Adrenal gland (tissue), 12 donors: ENCODE results near the gene DENND2A. TPM values are rescaled to one million over a fixed set of nuclear protein-coding genes. Genes with fewer than 3 reads are reported as not detected.
A peak's percentile ranks its signal among the peaks of the same experiment; 100 is the strongest.

Source experiments
- DNase-seq, 7 donors: peaks; one replicate each; pipeline ENCODE4 v3.0.0-alpha.2; 2019 to 2020
- H3K27ac ChIP-seq, 5 donors: fragments of 200-600 bp; sonication (generic) in 4 of 5; 1 replicate in 3 of 5; 2 replicates in 2 of 5; pipeline versions ENCODE4 v1.5.1 to v1.8.0; 2016 to 2020; ENCODE audit warnings: mild to moderate bottlenecking in 1 of 5
- H3K27me3 ChIP-seq: fragments of 200-600 bp; 2 replicates; pipeline ENCODE4 v1.8.0; 2021
- H3K36me3 ChIP-seq, 2 donors: fragments of 200-600 bp; replicated peaks in 1 of 2; 1 replicate in 1 of 2; 2 replicates in 1 of 2; pipeline versions ENCODE4 v1.5.1 to v1.8.0; 2018 to 2022
- H3K4me1 ChIP-seq, 2 donors: fragments of 200-600 bp; replicated peaks in 1 of 2; 1 replicate in 1 of 2; 2 replicates in 1 of 2; pipeline versions ENCODE4 v1.5.1 to v1.8.0; 2018 to 2021
- H3K4me3 ChIP-seq, 4 donors: fragments of 200-600 bp; sonication (generic) in 3 of 4; one replicate each; pipeline ENCODE4 v1.5.1; 2016 to 2018
- H3K9me3 ChIP-seq, 3 donors: fragments of 200-600 bp; sonication (generic) in 1 of 3; replicated peaks in 1 of 3; 1 replicate in 2 of 3; 2 replicates in 1 of 3; pipeline versions ENCODE4 v1.5.1 to v1.8.0; 2016 to 2021
- POLR2A ChIP-seq, 2 donors: fragments of 450-650 bp; IDR thresholded peaks; one replicate each; pipeline ENCODE4 v1.6.1; 2017; ENCODE audit warnings: antibody characterized with exemption in 2 of 2, mild to moderate bottlenecking in 2 of 2, moderate library complexity in 1 of 2
- WGBS, 4 donors: extraction: QIAGEN DNeasy Blood & Tissue Kit in 2 of 4; methylation state at CpG; one replicate each; pipeline versions ENCODE4 v1.1.5 to v1.1.7; 2013 to 2017; 5-methylcytosine and 5-hydroxymethylcytosine counted together
- intact Hi-C, 2 donors: fragments of 100-400 bp; cut with DNase I; formaldehyde crosslinking; loops; one replicate each; pipeline versions ENCODE4 v1.14.1 to v1.15.0; 2022 to 2023
- polyA plus RNA-seq, 3 donors: library from polyadenylated mRNA; stranded (reverse); fragments of 200-250 nt in 2 of 3; fragments of 350-450 nt in 1 of 3; fragmentation: Illumina TruSeq in 1 of 3; extraction: RNeasy Lipid Tissue Mini Kit (QIAGEN cat#74804) in 1 of 3; gene quantifications; one replicate each; pipeline ENCODE4 v1.2.3, GENCODE V29; 2013 to 2014
- total RNA-seq, 9 donors: library from RNA; depleted of rRNA in 4 of 9; stranded (reverse); fragments of >200 nt in 4 of 9; fragments of 120-200 nt in 1 of 9; fragmentation: NEBNext Ultra II Directional in 1 of 9; extraction: Animal tissue kit (Norgen Biotek cat#: 25700) in 1 of 9; gene quantifications; one replicate each; pipeline versions ENCODE4 v1.1.0 to v1.2.4, GENCODE V29; 2013 to 2023
- TF ChIP-seq, protein P1 (sequence below), 6 experiments: fragments of 450-650 bp in 4 of 6; fragments of 200-600 bp in 2 of 6; sonication (generic) in 1 of 6; IDR thresholded peaks; 1 replicate in 5 of 6; 2 replicates in 1 of 6; pipeline versions ENCODE4 v1.5.1 to v1.8.0; 2016 to 2021; ENCODE audit warnings: antibody characterized with exemption in 6 of 6, mild to moderate bottlenecking in 2 of 6, moderate library complexity in 1 of 6
- donor health status: healthy with polysubstance abuse.
- donor health status: Bipolar disorder and iron deficiency.
- donor health status: DM: yes; HTN: yes; CAD: no.
- donor health status: DM: no; HTN: no; CAD: no.
- donor health status: DM: no; HTN: no; CAD: no.
- donor health status: DM: yes; HTN: yes; CAD: no.

DENND2A gene
- total and polyA plus RNA-seq, 12 donors: 3.0 to 10.9 (median 5.8) TPM

DNA sequence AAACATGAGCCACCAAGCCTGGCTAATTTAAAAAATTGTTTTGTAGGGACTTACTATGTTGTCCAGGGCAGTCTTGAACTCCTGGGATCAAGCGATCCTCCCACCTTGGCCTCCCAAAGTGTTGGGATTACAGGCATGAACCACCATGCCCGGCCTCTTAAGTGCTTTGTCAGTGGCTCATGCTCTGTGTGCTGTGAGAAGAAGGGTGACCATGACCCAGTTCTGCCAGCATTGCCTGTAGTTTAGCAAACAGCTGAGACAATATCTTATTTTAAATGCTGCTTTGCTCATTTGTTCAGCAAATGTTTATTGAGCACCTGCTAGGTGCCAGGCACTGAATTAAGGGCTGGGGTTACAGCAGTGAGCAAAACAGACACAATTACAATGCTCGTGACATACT lies 41.2 kb upstream of the DENND2A start:
- peaks cover 0 to 16% of the 10 kb centered on the region in 2 donors for H3K36me3 ChIP-seq
- peak in 5 of 7 donors; percentile 30 to 61 (median 54) for DNase-seq

DNA sequence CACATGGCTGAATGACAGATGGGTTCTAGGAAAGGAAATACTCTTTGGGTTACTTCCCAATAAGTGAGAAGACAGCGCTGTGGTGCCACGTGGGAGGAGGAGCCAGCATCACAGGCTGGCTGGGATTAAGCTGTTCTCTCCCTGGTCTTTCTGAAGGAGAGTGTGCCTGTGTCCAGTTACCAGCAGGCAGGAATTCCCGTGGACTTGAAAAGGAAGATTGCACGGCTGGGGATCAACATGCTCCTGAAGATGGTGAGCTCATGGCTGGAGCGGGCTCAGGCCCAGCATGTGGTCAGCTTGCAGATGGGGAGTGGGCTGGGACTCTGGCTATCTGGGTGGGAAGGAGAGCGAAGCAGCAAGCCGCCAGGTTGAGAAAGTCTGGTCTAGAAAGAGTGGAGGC lies 40.3 kb upstream of the DENND2A start:
- H3K36me3 ChIP-seq: peaks cover 0 to 16% of the 10 kb centered on the region in 2 donors
- DNase-seq: peak in 2 of 7 donors; percentile 5 to 14

More for the DNA sequence above, 41.2 kb upstream of the DENND2A start:
- H3K4me3 ChIP-seq: no peak overlapping the region
- H3K4me1 ChIP-seq: peaks cover 0 to 4% of the 10 kb centered on the region in 2 donors
- intact Hi-C loops: no loop called here
- TF ChIP-seq POLR2A (IDR thresholded peaks at IDR 0.05): no peak
- TF ChIP-seq, protein P1, sequence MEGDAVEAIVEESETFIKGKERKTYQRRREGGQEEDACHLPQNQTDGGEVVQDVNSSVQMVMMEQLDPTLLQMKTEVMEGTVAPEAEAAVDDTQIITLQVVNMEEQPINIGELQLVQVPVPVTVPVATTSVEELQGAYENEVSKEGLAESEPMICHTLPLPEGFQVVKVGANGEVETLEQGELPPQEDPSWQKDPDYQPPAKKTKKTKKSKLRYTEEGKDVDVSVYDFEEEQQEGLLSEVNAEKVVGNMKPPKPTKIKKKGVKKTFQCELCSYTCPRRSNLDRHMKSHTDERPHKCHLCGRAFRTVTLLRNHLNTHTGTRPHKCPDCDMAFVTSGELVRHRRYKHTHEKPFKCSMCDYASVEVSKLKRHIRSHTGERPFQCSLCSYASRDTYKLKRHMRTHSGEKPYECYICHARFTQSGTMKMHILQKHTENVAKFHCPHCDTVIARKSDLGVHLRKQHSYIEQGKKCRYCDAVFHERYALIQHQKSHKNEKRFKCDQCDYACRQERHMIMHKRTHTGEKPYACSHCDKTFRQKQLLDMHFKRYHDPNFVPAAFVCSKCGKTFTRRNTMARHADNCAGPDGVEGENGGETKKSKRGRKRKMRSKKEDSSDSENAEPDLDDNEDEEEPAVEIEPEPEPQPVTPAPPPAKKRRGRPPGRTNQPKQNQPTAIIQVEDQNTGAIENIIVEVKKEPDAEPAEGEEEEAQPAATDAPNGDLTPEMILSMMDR (IDR thresholded peaks at IDR 0.05): no peak
- no peaks in the 10 kb centered on the region for H3K27me3 ChIP-seq
- WGBS, 4 donors: 54 to 72% (median 67%) methylated on average over 3 of the region's 3 CpGs
- H3K27ac ChIP-seq: no peak overlapping the region
- H3K9me3 ChIP-seq: no peaks in the 10 kb centered on the region

DNA sequence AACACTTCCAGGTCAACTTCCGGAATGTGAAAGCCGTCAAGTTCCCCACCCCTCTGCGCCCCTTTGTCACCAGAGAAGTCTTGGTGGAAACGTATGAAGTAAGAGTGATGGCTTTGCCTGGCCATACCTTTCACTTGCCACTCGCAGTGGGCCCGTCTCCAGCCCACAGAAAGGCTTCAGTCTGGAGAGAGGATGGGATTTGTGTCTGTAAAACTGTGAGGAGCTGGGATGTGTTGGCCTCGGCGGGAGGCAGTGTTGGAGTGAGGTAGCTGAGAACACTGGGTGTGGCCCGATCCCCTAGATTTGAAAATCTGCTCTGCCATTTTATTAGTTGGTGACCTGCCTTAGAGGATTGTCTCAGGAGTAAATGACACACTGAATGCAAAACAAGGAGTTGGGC lies 38.6 kb upstream of the DENND2A start:
- Histone ChIP-seq H3K9me3 (no peaks in the 10 kb centered on the region), H3K4me1 (peaks cover 4 to 13% of the 10 kb centered on the region in 2 donors), H3K27me3 (no peaks in the 10 kb centered on the region), H3K4me3 (no peak overlapping the region), H3K36me3 (peaks cover 0 to 16% of the 10 kb centered on the region in 2 donors), H3K27ac (no peak overlapping the region)
- peak in 2 of 7 donors; percentile 1 to 31 for DNase-seq
- intact Hi-C loops: loop anchor here in 1 of 2 donors (5.0 kb wide), 1 partner anchor 338 kb away; no protein-coding TSS in a partner anchor
- WGBS, 4 donors: 90 to 100% (median 95%) methylated on average over 9 of the region's 9 CpGs
- no peak for TF ChIP-seq POLR2A (IDR thresholded peaks at IDR 0.05)
- TF ChIP-seq, protein P1 (IDR thresholded peaks at IDR 0.05): no peak

More for the DNA sequence above, 40.3 kb upstream of the DENND2A start:
- TF ChIP-seq, protein P1 (IDR thresholded peaks at IDR 0.05): no peak
- TF ChIP-seq POLR2A (IDR thresholded peaks at IDR 0.05): no peak
- H3K4me3 ChIP-seq: no peak overlapping the region
- no peaks in the 10 kb centered on the region for H3K27me3 ChIP-seq
- intact Hi-C loops: no loop called here
- no peak overlapping the region for H3K27ac ChIP-seq
- no peaks in the 10 kb centered on the region for H3K9me3 ChIP-seq
- WGBS, 4 donors: 93 to 94% (median 93%) methylated on average over 7 of the region's 7 CpGs
- H3K4me1 ChIP-seq: peaks cover 0 to 4% of the 10 kb centered on the region in 2 donors

DNA sequence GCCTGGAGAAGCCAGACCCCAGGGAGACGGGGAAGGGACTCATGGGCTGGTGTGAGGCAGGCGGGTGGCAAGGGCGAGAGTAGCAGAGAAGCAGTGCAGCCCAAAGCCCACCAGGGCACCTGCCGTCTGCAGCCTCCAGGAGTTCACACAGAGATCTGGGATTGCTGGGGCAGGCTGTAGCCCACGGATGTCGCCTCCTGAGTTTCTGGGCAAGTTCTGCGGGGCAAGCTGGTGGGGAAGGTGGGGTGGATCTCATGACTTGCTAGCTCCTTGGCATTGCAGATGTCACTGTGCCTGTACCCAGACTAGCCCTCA lies 38.2 kb upstream of the DENND2A start:
- Histone ChIP-seq H3K4me3 (no peak overlapping the region), H3K36me3 (peaks cover 0 to 16% of the 10 kb centered on the region in 2 donors), H3K27me3 (no peaks in the 10 kb centered on the region), H3K9me3 (no peaks in the 10 kb centered on the region), H3K4me1 (peaks cover 4 to 13% of the 10 kb centered on the region in 2 donors), H3K27ac (no peak overlapping the region)
- intact Hi-C loops: loop anchor here in 1 of 2 donors (5.0 kb wide), 1 partner anchor 339 kb away; no protein-coding TSS in a partner anchor
- WGBS, 4 donors: 93 to 98% (median 96%) methylated on average over 5 to 7 of the region's 7 CpGs
- DNase-seq: peak in 2 of 7 donors; percentile 7 to 30
- TF ChIP-seq, protein P1 (IDR thresholded peaks at IDR 0.05): no peak
- no peak for TF ChIP-seq POLR2A (IDR thresholded peaks at IDR 0.05)
